DMS114 treated with DMSO at 0.1 percent for 48 hours (cell line): ENCODE results near the gene ZNF514.

Source experiments
- DNase-seq: peaks from one replicate; lab custom pipeline; 2025; ENCODE audit not compliant: unreplicated experiment; lab: John Stamatoyannopoulos, UW

The ZNF514 gene

GRCh38 chr2:95159690-95160449 lies at the start of gene ZNF514:
Gene ZNF514, minus strand, starts transcription at chr2:95159848. Its CDS starts 6,595 bp downstream, at chr2:95153253.
- DNase-seq: peak; percentile 46

DNA sequence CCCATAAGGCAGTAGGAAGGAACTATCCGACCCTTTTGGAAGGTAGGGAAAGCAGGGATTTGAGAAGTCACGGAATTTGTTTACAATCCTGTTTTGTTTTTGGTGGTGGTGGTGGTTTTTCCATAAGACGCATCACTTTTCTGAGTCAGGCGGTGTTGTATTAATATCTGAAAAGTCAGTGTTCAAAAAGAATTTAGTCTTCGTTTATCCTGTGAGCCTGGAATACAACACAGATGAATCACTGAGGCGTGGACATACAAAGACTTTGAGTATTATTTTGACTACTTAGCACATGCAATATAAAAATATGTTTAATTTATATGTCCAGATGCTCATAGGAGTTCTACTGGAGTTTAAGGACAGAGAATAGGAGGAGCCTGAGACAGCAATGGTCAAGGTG lies 48.5 kb upstream of the ZNF514 start:
- no peak for DNase-seq

DNA sequence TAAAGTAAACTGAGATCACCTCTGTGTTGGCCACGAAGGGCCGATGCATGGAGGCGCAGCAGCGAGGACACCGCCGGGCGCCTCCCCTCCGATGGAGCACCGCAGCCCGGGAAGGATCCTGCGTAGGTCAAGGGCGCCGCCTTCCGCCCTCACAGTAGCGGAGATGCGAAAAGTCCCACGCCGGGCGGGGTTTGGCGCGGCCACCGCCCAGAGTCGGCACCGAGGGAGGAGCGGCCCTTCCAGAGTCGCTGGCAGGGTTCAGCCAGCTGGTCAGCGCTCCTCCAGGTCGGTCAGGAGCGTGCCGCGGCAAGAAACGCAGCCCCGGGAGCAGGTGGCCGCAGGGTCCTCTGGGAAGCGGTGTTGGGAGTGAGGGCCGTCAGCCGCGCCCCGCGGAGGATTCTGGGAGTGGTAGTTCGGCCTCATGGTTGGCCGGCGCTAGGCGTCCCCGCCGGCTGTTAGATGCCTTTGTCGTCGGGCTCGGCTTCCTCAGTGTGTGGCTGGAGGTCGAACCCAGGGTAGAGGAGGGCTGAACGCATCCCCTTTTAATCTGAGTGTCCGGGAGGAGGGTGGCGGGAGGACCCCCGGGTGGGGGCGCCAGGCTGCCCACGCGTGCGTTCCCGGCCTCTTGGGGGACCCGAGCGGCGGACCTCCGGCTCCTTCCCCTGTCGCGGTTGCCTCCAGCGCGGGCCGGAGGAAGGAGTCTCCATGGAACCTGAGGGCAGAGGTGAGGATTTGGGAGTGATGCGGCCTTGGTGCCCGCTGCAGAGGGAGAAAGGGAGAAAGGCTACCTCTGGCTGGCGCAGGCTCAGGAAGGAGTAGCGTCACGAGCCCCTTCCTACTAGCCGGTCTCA lies 47.7 kb upstream of the ZNF514 start, which contains the start of gene ZNF892:
TSS of gene ZNF892 (plus strand) at position 411 of the 851 bp plus-strand sequence. CDS start at position 706, 295 bp downstream.
- peak; percentile 91 for DNase-seq

GRCh38 chr2:95206096-95206495 lies 46.4 kb upstream of the ZNF514 start:
- no peak for DNase-seq

DNA sequence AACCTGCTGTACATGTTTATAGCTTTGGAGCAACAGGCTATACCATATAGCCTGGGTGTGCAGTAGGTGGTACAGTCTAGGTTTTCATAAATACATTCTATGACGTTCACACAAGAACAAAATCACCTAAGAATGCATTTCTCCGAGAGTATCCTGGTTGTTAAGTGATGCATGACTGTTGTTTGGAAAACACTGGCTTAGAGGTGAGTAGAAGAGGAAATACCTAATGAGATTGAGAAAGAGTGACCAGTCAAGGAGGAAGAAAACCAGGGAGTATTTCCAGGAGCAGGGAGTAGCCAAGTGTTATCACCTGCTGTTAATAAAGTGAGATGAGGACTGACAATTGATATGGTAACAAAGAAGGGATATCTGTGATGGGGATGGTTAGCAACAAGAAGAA lies 44.7 kb upstream of the ZNF514 start:
- no peak for DNase-seq

DNA sequence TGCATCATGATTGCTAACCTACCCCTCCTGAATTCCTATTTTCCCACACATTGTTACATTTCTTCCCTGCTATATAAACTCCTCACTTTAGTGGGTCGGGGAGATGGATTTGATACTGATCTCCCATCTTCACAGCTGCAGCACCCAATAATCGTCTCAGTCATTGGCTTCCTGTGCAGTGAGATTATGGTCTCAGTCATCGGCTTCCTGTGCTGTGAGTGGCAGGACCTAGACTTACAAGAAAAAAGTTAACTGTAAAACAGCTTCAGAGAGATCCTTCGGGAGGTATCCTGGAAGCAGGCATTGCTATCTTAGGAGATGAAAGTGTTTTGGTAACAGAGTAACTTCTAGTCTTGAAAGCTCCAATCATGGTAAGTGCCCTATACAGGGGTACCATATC lies 44.3 kb upstream of the ZNF514 start:
- no peak for DNase-seq

GRCh38 chr2:95192956-95193355 lies 33.3 kb upstream of the ZNF514 start:
- DNase-seq: peak; percentile 20

GRCh38 chr2:95185973-95186372 lies 26.3 kb upstream of the ZNF514 start:
- DNase-seq: no peak

- no peak for DNase-seq
Observed at GRCh38 chr2:95185197-95185596, 25.5 kb upstream of the ZNF514 start.

GRCh38 chr2:95181774-95182173 lies 22.1 kb upstream of the ZNF514 start:
- DNase-seq: no peak

DNA sequence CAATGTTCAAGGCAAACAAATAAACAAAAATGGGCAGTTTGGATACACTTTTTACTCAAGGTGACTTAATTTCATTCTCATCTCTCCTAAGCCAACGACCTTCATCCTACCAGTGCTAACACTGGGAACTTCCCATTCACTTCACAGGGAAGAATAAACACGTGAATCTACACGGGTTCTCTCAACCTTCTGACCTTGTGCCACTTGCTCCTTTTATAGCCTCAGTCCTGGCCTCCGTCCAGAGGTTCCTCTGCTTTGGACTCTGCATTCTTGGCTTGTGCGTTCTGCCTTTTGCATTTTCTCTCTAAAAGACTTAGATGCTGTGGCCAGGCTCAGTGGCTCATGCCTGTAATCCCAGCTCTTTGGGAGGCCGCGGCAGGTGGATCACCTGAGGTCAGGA lies 19.8 kb upstream of the ZNF514 start:
- DNase-seq: no peak

DNA sequence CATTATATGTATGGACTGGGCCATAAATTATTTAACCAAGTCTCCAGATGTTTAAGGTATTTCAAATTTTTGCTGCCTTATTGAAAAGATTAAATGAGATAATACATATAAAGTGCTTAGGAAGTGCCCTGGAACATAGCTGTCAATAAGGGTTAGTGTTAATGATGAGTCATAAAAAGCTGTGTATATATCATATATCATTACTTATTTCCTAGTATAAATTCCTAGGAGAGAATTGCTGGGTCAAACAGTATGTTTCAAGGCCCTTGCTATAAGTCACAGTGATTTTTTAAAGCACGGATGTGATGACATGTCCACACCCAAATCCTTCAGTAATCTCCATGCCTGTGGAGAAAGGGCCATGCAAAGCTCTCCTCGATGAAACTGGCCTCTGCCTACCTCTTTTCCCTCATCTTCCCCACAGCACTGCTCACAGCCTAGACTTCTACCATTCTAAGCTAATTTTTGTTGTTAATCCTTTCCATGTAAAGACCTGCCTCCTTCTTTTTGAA lies 14.4 kb upstream of the ZNF514 start:
- DNase-seq: no peak

DNA sequence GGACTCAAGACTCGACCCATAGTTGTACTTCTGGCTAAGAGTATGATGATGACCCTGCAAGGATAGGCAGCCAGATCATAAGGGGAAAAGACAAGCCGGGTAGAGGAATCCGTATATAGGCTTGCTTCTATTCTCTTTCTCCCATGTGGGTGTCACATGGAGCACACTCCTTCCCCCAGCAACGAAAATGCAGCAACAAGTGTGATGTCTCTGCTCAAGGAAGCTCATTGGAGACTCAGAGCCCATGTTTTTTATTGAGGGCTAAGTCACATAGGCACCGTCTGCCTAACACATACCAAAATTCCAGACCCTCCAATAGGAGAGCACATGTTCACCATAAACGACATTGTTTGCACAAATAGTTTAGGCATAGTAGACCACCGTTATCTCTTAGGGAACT lies 12.3 kb upstream of the ZNF514 start:
- no peak for DNase-seq

- no peak for DNase-seq
Observed at GRCh38 chr2:95166065-95166763, 6.6 kb upstream of the ZNF514 start.

GRCh38 chr2:95165371-95166064 lies 5.9 kb upstream of the ZNF514 start, which contains the start of gene ZNF2:
Gene ZNF2, plus strand, starts transcription at chr2:95165809. Its CDS starts 10,418 bp downstream, at chr2:95176227.
- peak; percentile 96 for DNase-seq

- no peak for DNase-seq
Observed at GRCh38 chr2:95165030-95165370, 5.4 kb upstream of the ZNF514 start.

- no peak for DNase-seq
Observed at GRCh38 chr2:95158891-95159619, 593 bp downstream of the ZNF514 start.

DNA sequence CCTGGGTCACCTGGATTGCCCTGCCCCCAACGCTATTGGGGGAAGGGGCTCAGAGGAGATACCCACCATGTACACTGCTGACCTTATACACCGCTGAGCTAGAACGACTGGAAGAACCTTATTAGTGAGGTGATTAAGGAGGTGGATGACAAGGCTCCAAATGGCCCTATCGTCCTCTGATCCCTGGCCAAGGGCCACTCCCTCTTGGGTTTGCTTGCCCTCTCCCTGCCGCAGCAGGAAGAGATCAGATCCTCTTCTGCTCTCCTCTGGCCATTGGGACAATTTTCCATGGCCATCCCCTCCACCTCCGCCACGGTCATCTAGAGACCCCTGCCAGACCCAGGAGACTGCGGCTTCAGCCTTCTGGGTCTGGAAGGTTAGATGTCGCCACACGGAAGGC lies 1.2 kb downstream of the ZNF514 start:
- no peak for DNase-seq

GRCh38 chr2:95149397-95149984 lies 10.2 kb downstream of the ZNF514 start:
- no peak for DNase-seq

- no peak for DNase-seq
Observed at GRCh38 chr2:95143838-95144237, 15.8 kb downstream of the ZNF514 start.
